ENCODE data around the gene GALNT10. TPM values are rescaled to one million over a fixed set of nuclear protein-coding genes. Genes with fewer than 3 reads are reported as not detected.
A peak's percentile ranks its signal among the peaks of the same experiment; 100 is the strongest.

GALNT10 gene
- total RNA-seq, 1 donor from 2014 or later = 10.2 TPM

- Histone ChIP-seq H3K9ac (no peak overlapping the region), H4K20me1 (ENCODE audit: low read depth) (peaks cover 37% of the 10 kb centered on the region), H3K4me3 (no peak overlapping the region), H3K4me1 (peaks cover 6% of the 10 kb centered on the region), H3K4me2 (no peak overlapping the region), H3K79me2 (ENCODE audit: low read depth) (peaks cover 25% of the 10 kb centered on the region), H2AFZ (replicated peaks) (no peak overlapping the region), H3K36me3 (peaks cover under 1% of the 10 kb centered on the region), H3K27me3 (peaks cover 5% of the 10 kb centered on the region), H3K27ac (no peak overlapping the region), H3F3A (ENCODE audit: low read depth) (peaks cover 7% of the 10 kb centered on the region), H3K9me3 (ENCODE audit: low read depth) (no peaks in the 10 kb centered on the region)
- DNase-seq (ENCODE audit: low spot score) = no peak
- Mint-ChIP-seq H3K27ac (peak overlapping the region; percentile 85), H3K36me3 (peaks cover 33% of the 10 kb centered on the region), H3K4me1 (peaks cover 16% of the 10 kb centered on the region), H3K9me3 (no peaks in the 10 kb centered on the region), H3K27me3 (ENCODE audit: insufficient read depth, low read depth) (peaks cover 2% of the 10 kb centered on the region), H3K4me3 (no peak overlapping the region)
- no peak for TF ChIP-seq CTCF (IDR thresholded peaks at IDR 0.05)
Observed at GRCh38 chr5:154451957-154452356, 261.4 kb downstream of the GALNT10 start.

- Histone ChIP-seq H3K4me3 (no peak overlapping the region), H4K20me1 (ENCODE audit: low read depth) (peaks cover 2% of the 10 kb centered on the region), H3K36me3 (peaks cover 3% of the 10 kb centered on the region)
Observed at GRCh38 chr5:154455585-154455984, 265.1 kb downstream of the GALNT10 start.

DNA sequence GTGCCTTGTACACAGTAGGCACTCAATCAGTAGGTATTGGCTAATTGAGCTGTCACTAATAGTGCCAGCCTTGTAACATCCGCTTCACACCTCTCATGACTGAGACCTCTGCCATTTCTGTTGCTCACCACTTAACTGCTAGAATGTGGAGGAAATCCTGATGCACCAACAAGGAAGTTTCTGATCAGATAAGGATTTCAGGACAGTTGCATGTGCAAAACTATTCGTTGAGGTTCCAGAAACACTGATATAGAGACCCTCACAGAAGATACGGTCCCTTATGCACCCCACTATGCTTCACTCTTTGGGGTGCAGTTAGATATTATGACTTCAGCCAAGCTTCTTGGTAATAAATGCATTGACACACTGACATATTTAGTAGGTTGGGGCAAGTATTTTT, 266.0 kb downstream of the GALNT10 start:
- no peak for TF ChIP-seq CTCF (IDR thresholded peaks at IDR 0.05)
- TF ChIP-seq EZH2phosphoT487 (IDR thresholded peaks at IDR 0.05) = no peak
- no peak for TF ChIP-seq EZH2 (IDR thresholded peaks at IDR 0.05)
- Mint-ChIP-seq H3K4me1 (peaks cover 3% of the 10 kb centered on the region), H3K36me3 (peaks cover 41% of the 10 kb centered on the region), H3K27ac (no peak overlapping the region), H3K9me3 (no peaks in the 10 kb centered on the region), H3K27me3 (ENCODE audit: insufficient read depth, low read depth) (peaks cover 2% of the 10 kb centered on the region), H3K4me3 (no peak overlapping the region)
- no peak for DNase-seq (ENCODE audit: low spot score)
- Histone ChIP-seq H3K9ac (no peak overlapping the region), H3K36me3 (peaks cover 3% of the 10 kb centered on the region), H3F3A (ENCODE audit: low read depth) (no peaks in the 10 kb centered on the region), H4K20me1 (ENCODE audit: low read depth) (no peaks in the 10 kb centered on the region), H2AFZ (replicated peaks) (no peak overlapping the region), H3K79me2 (ENCODE audit: low read depth) (no peaks in the 10 kb centered on the region), H3K4me3 (no peak overlapping the region), H3K27ac (no peak overlapping the region), H3K4me2 (no peak overlapping the region), H3K9me3 (ENCODE audit: low read depth) (no peaks in the 10 kb centered on the region), H3K27me3 (no peaks in the 10 kb centered on the region), H3K4me1 (no peaks in the 10 kb centered on the region)

More at GRCh38 chr5:154455585-154455984, 265.1 kb downstream of the GALNT10 start:
- no peak for DNase-seq (ENCODE audit: low spot score)
- no peak overlapping the region for H2AFZ ChIP-seq (replicated peaks)
- Mint-ChIP-seq H3K9me3 (no peaks in the 10 kb centered on the region), H3K27ac (no peak overlapping the region), H3K4me1 (peaks cover 3% of the 10 kb centered on the region), H3K4me3 (no peak overlapping the region), H3K36me3 (peaks cover 44% of the 10 kb centered on the region), H3K27me3 (ENCODE audit: insufficient read depth, low read depth) (peaks cover 2% of the 10 kb centered on the region)
- H3K27ac ChIP-seq = no peak overlapping the region
- H3K79me2 ChIP-seq (ENCODE audit: low read depth) = no peaks in the 10 kb centered on the region
- H3K27me3 ChIP-seq = no peaks in the 10 kb centered on the region
- TF ChIP-seq EZH2 (IDR thresholded peaks at IDR 0.05) (no peak), EZH2phosphoT487 (IDR thresholded peaks at IDR 0.05) (no peak), CTCF (IDR thresholded peaks at IDR 0.05) (no peak)
- H3K4me2 ChIP-seq = no peak overlapping the region
- no peak overlapping the region for H3K9ac ChIP-seq
- no peaks in the 10 kb centered on the region for H3K4me1 ChIP-seq
- H3K9me3 ChIP-seq (ENCODE audit: low read depth) = no peaks in the 10 kb centered on the region
- no peaks in the 10 kb centered on the region for H3F3A ChIP-seq (ENCODE audit: low read depth)
